ENCODE measurements around the gene CCR6.

Gene CCR6

GRCh38 chr6:167122827-167123657, at the start of gene CCR6:
Gene CCR6, plus strand, starts transcription at chr6:167123096. Its CDS starts 13,039 bp downstream, at chr6:167136135.
- peak in 1 of 2 experiments; percentile 22 for DNase-seq

GRCh38 chr6:167073679-167074274, 49.1 kb upstream of the CCR6 start:
- DNase-seq = no peak

- DNase-seq = no peak
Observed at GRCh38 chr6:167077241-167077932, 45.5 kb upstream of the CCR6 start.

GRCh38 chr6:167078745-167079144, 44.2 kb upstream of the CCR6 start:
- DNase-seq = no peak

- DNase-seq = no peak
Observed at GRCh38 chr6:167079853-167080297, 43.0 kb upstream of the CCR6 start.

GRCh38 chr6:167087857-167088354, 35.0 kb upstream of the CCR6 start:
- DNase-seq = no peak

GRCh38 chr6:167088741-167089140, 34.2 kb upstream of the CCR6 start:
- peak; percentile 9 to 44 for DNase-seq

GRCh38 chr6:167089243-167090142, 33.4 kb upstream of the CCR6 start:
- DNase-seq = no peak

GRCh38 chr6:167090171-167090570, 32.7 kb upstream of the CCR6 start:
- no peak for DNase-seq

- no peak for DNase-seq
Observed at GRCh38 chr6:167091026-167091804, 31.7 kb upstream of the CCR6 start.

- DNase-seq = no peak
Observed at GRCh38 chr6:167091805-167092107, 31.1 kb upstream of the CCR6 start.

- no peak for DNase-seq
Observed at GRCh38 chr6:167092672-167093339, 30.1 kb upstream of the CCR6 start.

- no peak for DNase-seq
Observed at GRCh38 chr6:167093406-167093921, 29.4 kb upstream of the CCR6 start.

- no peak for DNase-seq
Observed at GRCh38 chr6:167093922-167094432, 28.9 kb upstream of the CCR6 start.

- DNase-seq = no peak
Observed at GRCh38 chr6:167094436-167094819, 28.5 kb upstream of the CCR6 start.

- peak in 1 of 2 experiments; percentile 38 for DNase-seq
Observed at GRCh38 chr6:167094820-167095637, 27.9 kb upstream of the CCR6 start.

- DNase-seq = no peak
Observed at GRCh38 chr6:167095888-167096287, 27.0 kb upstream of the CCR6 start.

- DNase-seq = no peak
Observed at GRCh38 chr6:167096991-167097390, 25.9 kb upstream of the CCR6 start.

GRCh38 chr6:167097770-167098169, 25.1 kb upstream of the CCR6 start:
- no peak for DNase-seq

GRCh38 chr6:167098825-167099225, 24.1 kb upstream of the CCR6 start:
- DNase-seq = peak in 1 of 2 experiments; percentile 41
